Measurements from ENCODE around the gene EME2. TPM values are rescaled to one million over a fixed set of nuclear protein-coding genes. Genes with fewer than 3 reads are reported as not detected.
"Not testable (repeated sequence)": the region's sequence is repeated elsewhere in the genome, so short reads cannot be mapped to it uniquely, and the experiment has no call there.

EME2 gene, protein sequence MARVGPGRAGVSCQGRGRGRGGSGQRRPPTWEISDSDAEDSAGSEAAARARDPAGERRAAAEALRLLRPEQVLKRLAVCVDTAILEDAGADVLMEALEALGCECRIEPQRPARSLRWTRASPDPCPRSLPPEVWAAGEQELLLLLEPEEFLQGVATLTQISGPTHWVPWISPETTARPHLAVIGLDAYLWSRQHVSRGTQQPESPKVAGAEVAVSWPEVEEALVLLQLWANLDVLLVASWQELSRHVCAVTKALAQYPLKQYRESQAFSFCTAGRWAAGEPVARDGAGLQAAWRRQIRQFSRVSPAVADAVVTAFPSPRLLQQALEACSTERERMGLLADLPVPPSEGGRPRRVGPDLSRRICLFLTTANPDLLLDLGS
- 10 to 100 TPM; 23.5 to 24.7 TPM for total RNA-seq

DNA sequence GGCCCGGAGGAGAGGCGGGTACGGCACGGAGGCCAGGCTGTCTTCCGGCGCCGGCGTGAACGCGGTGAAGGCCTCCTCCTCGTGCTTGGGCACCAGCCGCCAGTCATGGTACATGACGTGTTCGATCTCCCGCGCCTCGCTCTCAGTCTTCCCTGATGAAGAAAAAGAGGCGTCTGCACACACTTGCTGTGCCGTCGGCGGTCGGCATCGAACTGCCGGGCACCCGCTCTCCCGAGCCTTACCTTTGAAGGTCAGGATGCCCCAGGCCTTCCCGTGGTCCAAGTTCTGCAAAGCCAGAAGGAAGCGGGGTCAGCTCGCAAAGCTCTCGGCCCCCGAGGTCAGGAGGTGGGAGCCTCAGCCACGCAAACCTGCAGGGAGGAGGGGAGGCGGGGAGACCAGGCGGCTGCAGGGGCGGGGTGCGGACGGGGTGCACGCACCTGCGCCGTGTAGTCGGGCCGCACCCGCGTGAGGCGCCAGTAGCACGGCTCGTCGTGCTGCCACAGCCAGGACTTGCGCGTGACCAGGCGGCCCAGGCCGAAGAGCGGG is at the start of gene EME2:
Gene EME2, plus strand, starts transcription at position 449 of the 546 bp plus-strand sequence. CDS start 418 bp downstream, outside the sequence.
- Mint-ChIP-seq H3K9me3 (no peaks in the 10 kb centered on the region), H3K27ac (peak within 1 kb of the TSS; percentile 97), H3K36me3 (ENCODE audit: low read depth) (peaks cover 20% of the 10 kb centered on the region), H3K4me1 (peaks cover 14% of the 10 kb centered on the region), H3K27me3 (no peaks in the 10 kb centered on the region), H3K4me3 (peak within 1 kb of the TSS; percentile 98)
- POLR2A ChIA-PET, result interaction anchor here (0.6 to 7.2 kb wide), 14 partner anchors 11 to 440 kb away, joined by 3 to 101 read pairs (median 4); partner anchors contain the start of genes FAHD1, HAGH, MAPK8IP3 and NUBP2
- CTCF ChIA-PET, result interaction anchor here (0.7 to 2.6 kb wide), 5 partner anchors 10 to 171 kb away, joined by 3 to 16 read pairs (median 4); partner anchors contain the start of genes MAPK8IP3, MSRB1, NUBP2 and SPSB3
- peak; percentile 65 for DNase-seq

DNA sequence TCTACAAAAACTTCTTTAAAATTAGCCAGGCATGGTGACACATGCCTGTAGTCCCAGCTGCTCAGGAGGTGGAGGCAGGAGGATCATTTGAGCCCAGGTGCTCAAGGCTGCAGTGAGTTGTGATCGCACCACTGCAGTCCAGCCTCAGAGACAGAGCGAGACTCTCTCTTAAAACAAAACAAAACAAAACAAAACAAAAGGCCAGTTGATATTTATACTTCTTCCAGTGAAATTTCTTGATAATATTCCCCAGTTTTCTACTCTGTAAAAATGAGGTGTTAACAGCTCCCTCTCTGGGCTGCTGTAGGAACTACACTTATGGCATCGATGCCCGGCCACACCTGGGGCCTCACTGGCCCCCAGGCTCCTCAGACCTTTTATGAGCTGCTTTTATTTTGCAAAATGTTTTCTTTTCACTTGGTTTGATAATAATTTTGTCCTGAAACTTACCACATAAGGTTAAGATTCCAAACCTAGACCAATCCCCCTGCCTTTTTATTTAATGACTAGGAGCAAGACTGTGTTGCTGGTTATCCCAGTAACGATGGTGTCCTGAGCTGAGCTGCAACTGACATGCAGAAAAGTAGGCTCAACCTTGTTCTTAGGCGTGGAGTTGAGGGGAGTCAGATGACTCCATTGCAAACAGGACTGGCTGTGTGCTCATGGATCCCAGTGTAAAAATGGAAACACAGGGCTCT is 49.0 kb upstream of the EME2 start:
- Mint-ChIP-seq H3K27ac (peak overlapping the region; percentile 49), H3K4me3 (no peak overlapping the region)

DNA sequence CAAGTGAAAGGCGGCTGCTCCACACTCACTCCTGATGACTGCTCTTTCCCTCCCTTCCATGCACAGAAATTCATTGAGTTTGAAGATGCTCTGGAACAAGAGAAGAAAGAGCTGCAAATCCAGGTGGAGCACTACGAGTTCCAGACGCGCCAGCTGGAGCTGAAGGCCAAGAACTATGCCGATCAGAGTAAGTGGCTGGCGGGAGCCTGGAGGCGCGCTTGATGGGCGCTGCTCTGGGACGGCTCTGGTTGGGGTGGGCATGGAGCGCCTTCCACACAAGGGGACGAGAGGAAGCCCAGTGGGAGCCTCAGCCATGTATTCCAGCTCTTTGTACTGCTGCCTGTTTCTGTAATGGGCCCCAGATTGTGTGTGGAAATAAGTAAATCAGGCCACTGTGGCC is 48.1 kb upstream of the EME2 start:
- ChIA-PET CTCF (interaction anchor here (1.2 kb wide), 1 partner anchor 24 kb away, joined by 3 read pairs; no protein-coding TSS in a partner anchor), POLR2A (no interaction called here)
- Mint-ChIP-seq H3K4me1 (peaks cover 33% of the 10 kb centered on the region), H3K27me3 (no peaks in the 10 kb centered on the region), H3K27ac (no peak overlapping the region), H3K36me3 (ENCODE audit: low read depth) (peaks cover 18% of the 10 kb centered on the region), H3K4me3 (no peak overlapping the region), H3K9me3 (no peaks in the 10 kb centered on the region)
- DNase-seq, result no peak

More for the DNA sequence above, 49.0 kb upstream of the EME2 start:
- Mint-ChIP-seq H3K4me1 (peaks cover 37% of the 10 kb centered on the region), H3K9me3 (no peaks in the 10 kb centered on the region), H3K36me3 (ENCODE audit: low read depth) (peaks cover 14% of the 10 kb centered on the region), H3K27me3 (no peaks in the 10 kb centered on the region)
- ChIA-PET CTCF (interaction anchor here (0.7 to 1.2 kb wide), 6 partner anchors 10 to 113 kb away, joined by 3 to 8 read pairs (median 3); no protein-coding TSS in a partner anchor), POLR2A (interaction anchor here (0.9 kb wide), 1 partner anchor 59 kb away, joined by 3 read pairs; the partner anchor contains the start of genes NUBP2 and SPSB3)
- peak; percentile 48 for DNase-seq

DNA sequence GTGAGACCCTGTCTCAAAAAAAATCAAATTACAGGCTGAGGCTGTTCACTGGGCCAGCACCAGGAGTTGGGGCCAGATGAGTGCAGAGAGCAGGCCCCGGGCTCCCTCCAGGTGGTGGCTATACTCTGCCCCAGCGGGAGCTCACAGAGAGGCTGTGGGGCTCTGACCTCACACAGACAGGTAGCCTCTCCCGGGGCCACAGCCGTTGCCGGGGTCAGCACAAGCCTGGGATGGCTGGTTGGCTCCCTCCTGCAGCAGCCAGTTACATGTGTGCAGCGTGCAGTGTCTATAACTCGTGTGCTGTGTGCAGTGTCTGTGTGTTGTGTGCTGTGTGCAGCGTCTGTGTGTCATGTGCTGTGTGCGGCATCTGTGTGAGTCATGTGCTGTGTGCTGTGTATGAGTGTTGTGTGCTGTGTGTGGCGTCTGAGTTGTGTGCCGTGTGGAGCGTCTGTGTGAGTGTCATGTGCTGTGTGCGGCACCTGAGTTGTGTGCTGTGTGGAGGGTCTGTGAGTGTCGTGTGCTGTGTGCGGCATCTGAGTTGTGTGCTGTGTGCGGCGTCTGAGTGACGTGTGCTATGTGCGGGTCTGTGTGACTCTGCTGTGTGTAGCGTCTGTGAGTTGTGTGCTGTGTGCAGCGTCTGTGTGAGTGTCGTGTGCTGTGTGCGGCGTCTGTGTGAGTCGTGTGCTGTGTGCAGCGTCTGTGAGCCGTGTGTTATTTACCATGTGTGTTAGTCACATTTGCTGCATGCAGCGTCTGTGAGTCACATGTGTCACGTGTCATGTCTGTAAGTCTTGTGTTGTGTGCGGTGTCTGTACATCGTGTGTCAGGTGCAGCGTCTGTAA is 45.7 kb upstream of the EME2 start:
- Mint-ChIP-seq H3K4me3 (no peak overlapping the region), H3K36me3 (ENCODE audit: low read depth) (peaks cover 20% of the 10 kb centered on the region), H3K9me3 (no peaks in the 10 kb centered on the region), H3K27me3 (no peaks in the 10 kb centered on the region), H3K4me1 (peaks cover 20% of the 10 kb centered on the region), H3K27ac (no peak overlapping the region)
- ChIA-PET CTCF (interaction anchor here (1.6 to 1.9 kb wide), 2 partner anchors 21 to 24 kb away, joined by 3 to 8 read pairs; partner anchors contain the start of gene MAPK8IP3), POLR2A (no interaction called here)
- no peak for DNase-seq

DNA sequence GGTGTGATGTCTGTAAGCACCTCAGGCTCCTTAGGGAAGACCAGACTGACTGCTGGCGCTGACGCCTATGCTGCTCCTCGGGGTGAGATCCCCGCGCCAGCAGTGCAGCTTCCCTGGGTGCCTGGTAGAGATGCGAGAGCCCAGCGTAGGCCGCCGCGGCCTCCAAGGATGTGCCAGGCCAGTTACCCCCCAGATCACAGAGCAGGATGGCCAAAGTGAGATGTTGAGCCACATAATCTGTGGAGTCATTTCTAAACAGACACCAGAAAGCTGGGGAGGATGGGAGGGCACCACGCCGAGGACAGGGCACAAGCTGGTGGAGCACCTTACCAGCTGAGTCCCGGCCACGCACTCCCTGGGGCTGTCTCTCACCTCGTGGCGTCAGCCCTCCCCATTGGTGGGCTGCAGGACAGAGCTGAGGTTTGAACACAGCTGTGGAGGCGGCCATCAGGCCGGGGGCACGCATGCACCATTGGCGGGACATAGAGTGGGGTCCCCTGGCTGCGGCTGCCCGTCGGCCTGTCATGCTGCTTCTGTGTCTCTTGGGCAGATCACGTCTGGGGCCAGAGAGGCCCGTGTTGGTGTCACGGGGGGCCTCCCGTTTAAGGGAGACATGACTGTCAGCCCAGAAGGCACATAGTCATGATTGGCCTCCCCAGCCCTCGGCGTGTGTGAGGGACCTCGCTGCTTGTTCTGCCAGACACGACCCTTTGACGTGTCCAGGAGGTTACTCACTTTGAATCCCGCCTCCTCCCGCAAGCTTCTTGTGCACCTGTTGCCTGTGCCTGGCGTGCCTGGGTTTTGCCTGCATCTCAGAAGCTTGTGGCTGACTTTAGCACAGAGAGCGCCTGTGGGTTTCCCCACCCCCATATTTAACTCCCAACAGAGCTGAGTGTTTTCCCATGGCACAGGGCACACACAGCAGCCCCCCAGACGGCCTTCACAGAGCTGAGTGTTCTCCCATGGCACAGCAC is 44.7 kb upstream of the EME2 start:
- CTCF ChIA-PET, result no interaction called here
- POLR2A ChIA-PET, result interaction anchor here (1.3 kb wide), 1 partner anchor 14 kb away, joined by 4 read pairs; no protein-coding TSS in a partner anchor
- H3K27me3 Mint-ChIP-seq, result no peaks in the 10 kb centered on the region
- peaks cover 25% of the 10 kb centered on the region for H3K36me3 Mint-ChIP-seq (ENCODE audit: low read depth)
- DNase-seq, result no peak
- H3K9me3 Mint-ChIP-seq, result no peaks in the 10 kb centered on the region
- H3K4me3 Mint-ChIP-seq, result no peak overlapping the region
- H3K27ac Mint-ChIP-seq, result no peak overlapping the region
- peaks cover 10% of the 10 kb centered on the region for H3K4me1 Mint-ChIP-seq

DNA sequence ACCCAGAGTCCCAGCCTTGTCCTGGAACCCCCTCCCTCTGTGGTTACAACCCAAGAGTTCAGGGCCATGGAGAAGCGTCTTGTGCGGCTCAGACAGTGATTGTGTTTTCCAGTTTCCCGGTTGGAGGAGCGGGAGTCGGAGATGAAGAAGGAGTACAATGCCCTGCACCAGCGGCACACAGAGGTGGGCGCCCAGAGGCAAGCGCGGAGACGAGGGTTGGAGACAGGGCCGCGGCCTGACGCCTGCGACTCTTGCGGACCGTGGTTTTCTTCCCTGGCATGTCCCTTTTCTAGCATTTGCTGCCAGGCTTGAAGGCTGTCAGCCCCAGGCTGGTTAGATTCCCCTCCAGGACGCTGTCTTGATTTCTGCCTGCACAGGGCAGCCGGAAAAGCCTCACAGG is 43.6 kb upstream of the EME2 start:
- Mint-ChIP-seq H3K4me3 (no peak overlapping the region), H3K9me3 (no peaks in the 10 kb centered on the region), H3K27ac (no peak overlapping the region), H3K36me3 (ENCODE audit: low read depth) (peaks cover 33% of the 10 kb centered on the region), H3K27me3 (no peaks in the 10 kb centered on the region), H3K4me1 (no peaks in the 10 kb centered on the region)
- ChIA-PET POLR2A (interaction anchor here (1.3 kb wide), 1 partner anchor 13 kb away, joined by 4 read pairs; no protein-coding TSS in a partner anchor), CTCF (no interaction called here)
- no peak for DNase-seq

DNA sequence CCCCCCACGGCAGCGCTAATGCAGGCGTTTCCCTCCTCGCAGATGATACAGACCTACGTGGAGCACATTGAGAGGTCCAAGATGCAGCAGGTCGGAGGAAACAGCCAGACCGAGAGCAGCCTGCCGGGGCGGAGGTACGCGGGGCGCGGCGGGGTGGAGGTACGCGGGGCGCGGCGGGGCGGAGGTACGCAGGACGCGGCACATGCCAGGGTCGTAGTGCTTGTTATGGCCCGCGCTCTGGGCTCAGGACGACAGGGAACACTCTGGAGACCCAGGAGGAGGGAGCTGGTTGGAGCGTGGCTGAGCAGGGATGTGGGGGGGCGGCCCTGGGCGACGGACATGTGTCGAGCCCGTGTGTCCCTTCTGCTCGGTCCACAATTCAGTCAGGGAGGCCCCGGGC is 43.2 kb upstream of the EME2 start:
- H3K27me3 Mint-ChIP-seq, result no peaks in the 10 kb centered on the region
- CTCF ChIA-PET, result interaction anchor here (0.9 to 1.1 kb wide), 2 partner anchors 10 to 24 kb away, joined by 3 to 5 read pairs; partner anchors contain the start of gene MAPK8IP3

DNA sequence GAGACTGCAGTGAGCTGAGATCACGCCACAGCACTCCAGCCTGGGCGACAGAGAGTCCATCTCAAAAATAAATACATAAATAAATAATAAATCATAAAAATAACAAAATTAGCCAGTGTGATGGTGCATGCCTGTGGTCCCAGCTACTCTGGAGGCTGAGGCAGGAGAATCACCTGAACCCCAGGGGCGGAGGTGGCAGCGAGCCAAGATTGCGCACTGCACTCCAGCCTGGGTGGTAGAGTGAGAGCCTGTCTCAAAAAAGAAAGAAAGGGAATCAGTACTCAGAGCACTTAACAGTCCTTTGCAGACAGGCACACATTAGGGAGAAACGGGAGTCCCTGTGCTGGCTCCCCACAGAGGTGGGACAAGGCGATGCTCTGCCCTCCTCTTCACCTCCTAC is 41.5 kb upstream of the EME2 start:
- DNase-seq, result no peak
- H3K4me3 Mint-ChIP-seq, result no peak overlapping the region
- H3K27me3 Mint-ChIP-seq, result no peaks in the 10 kb centered on the region
- CTCF ChIA-PET, result no interaction called here
- POLR2A ChIA-PET, result no interaction called here
- H3K4me1 Mint-ChIP-seq, result no peaks in the 10 kb centered on the region
- no peak overlapping the region for H3K27ac Mint-ChIP-seq
- peaks cover 32% of the 10 kb centered on the region for H3K36me3 Mint-ChIP-seq (ENCODE audit: low read depth)
- H3K9me3 Mint-ChIP-seq, result no peaks in the 10 kb centered on the region

More for the DNA sequence above, 43.2 kb upstream of the EME2 start:
- Mint-ChIP-seq H3K4me1 (no peaks in the 10 kb centered on the region), H3K4me3 (no peak overlapping the region), H3K9me3 (no peaks in the 10 kb centered on the region), H3K27ac (no peak overlapping the region), H3K36me3 (ENCODE audit: low read depth) (peaks cover 33% of the 10 kb centered on the region)
- no peak for DNase-seq
- POLR2A ChIA-PET, result no interaction called here

DNA sequence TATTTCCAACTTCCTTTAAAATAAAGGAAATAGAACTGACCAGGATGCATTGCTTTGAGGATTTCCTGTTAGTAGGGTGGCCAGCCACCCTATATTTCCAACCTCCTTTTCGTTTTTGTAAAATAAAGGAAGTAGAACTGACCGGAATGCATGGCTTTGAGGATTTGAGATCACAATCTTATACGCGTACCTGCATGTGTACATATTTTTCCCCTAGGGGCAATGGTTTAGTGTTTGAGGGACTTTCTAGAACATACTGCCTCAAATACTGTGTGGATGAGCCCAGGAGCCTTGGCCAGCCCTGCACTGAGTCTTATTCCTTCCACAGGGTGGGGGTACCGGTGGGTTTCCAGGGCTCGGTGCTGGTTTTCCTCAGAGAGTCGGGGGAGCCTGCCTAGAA is 41.0 kb upstream of the EME2 start:
- Mint-ChIP-seq H3K4me3 (no peak overlapping the region), H3K4me1 (no peaks in the 10 kb centered on the region), H3K36me3 (ENCODE audit: low read depth) (peaks cover 30% of the 10 kb centered on the region), H3K27ac (no peak overlapping the region), H3K27me3 (no peaks in the 10 kb centered on the region), H3K9me3 (no peaks in the 10 kb centered on the region)
- ChIA-PET POLR2A (no interaction called here), CTCF (no interaction called here)
- DNase-seq, result no peak

DNA sequence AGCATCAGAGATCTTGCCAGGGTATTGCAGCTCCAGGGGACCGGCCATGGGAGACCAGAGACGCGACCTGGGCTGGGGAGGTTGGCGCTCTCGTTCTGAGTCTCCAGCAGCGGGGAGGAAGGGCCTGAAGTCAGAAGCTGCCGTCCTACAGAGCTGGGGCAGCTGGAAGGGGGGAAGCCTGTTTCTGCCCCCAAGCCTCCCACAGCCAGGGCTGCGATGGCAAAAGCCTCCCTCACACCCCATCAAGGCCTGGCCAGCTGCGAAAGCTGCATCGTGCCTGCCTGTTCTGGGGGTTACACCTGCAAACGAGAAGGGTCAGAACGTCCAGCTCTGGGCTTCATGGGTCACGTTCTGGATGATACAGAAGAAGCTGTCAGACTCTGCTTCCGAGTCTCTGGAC is 40.5 kb upstream of the EME2 start:
- CTCF ChIA-PET, result interaction anchor here (1.9 kb wide), 1 partner anchor 26 kb away, joined by 5 read pairs; the partner anchor contains the start of gene MAPK8IP3
- no peak overlapping the region for H3K27ac Mint-ChIP-seq
- no peaks in the 10 kb centered on the region for H3K9me3 Mint-ChIP-seq
- H3K4me1 Mint-ChIP-seq, result no peaks in the 10 kb centered on the region
- no peaks in the 10 kb centered on the region for H3K27me3 Mint-ChIP-seq
- peaks cover 26% of the 10 kb centered on the region for H3K36me3 Mint-ChIP-seq (ENCODE audit: low read depth)
- H3K4me3 Mint-ChIP-seq, result no peak overlapping the region
- POLR2A ChIA-PET, result no interaction called here
- no peak for DNase-seq

DNA sequence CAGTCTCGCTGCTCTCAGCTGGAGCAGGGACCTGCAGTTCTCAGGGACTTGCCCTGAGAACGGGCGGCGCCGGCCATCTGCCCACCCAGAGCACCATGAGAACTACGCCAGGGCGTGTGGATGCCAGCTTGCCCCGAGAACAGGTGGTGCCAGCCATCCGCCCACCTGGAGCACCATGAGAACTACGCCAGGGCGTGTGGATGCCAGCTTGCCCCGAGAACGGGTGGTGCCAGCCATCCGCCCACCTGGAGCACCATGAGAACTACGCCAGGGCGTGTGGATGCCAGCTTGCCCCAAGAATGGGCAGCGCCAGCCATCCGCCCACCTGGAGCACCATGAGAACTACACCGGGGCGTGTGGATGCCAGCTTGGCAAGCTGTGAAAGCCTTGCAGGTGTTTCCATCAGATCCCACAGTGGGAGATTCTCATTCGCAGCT is 40.0 kb upstream of the EME2 start:
- H3K27me3 Mint-ChIP-seq, DNase-seq, H3K4me3 Mint-ChIP-seq, H3K4me1 Mint-ChIP-seq, H3K9me3 Mint-ChIP-seq, POLR2A ChIA-PET, H3K27ac Mint-ChIP-seq: not testable (repeated sequence)
- H3K36me3 Mint-ChIP-seq (ENCODE audit: low read depth), result peaks cover 21% of the 10 kb centered on the region
- CTCF ChIA-PET, result interaction anchor here (1.9 kb wide), 2 partner anchors 9 to 26 kb away, joined by 5 to 8 read pairs; partner anchors contain the start of gene MAPK8IP3
